GM23338 (cell line): ENCODE data around the gene ANO7. TPM values are rescaled to one million over a fixed set of nuclear protein-coding genes. Genes with fewer than 3 reads are reported as not detected.

Experiments
- ATAC-seq: fragments of 200-7000 bp; cut with Tn5 transposase; 3 replicates; pipeline ENCODE4 v1.9.1; 2020
- DNase-seq: peaks from one replicate; pipeline ENCODE4 v3.0.0-alpha.2; 2015; ENCODE audit warnings: low spot score
- H2AFZ ChIP-seq: fragments of 200-600 bp; sonication (generic); 2 replicates; pipeline ENCODE4 v1.8.0; 2016; ENCODE audit warnings: antibody characterized with exemption, mild to moderate bottlenecking, moderate library complexity
- H3F3A ChIP-seq: fragments of 200-600 bp; sonication (generic); replicated peaks from 2 replicates; pipeline ENCODE4 v1.8.0; 2017; ENCODE audit warnings: antibody characterized with exemption, mixed run types, low read depth
- H3K27ac ChIP-seq: fragments of 200-600 bp; sonication (generic); 2 replicates; pipeline ENCODE4 v1.6.1; 2016; ENCODE audit warnings: low read depth
- H3K27me3 ChIP-seq: fragments of 200-600 bp; sonication (generic); 2 replicates; pipeline ENCODE4 v1.8.0; 2016; ENCODE audit warnings: mild to moderate bottlenecking, mixed run types, moderate library complexity; ENCODE audit not compliant: insufficient read depth
- H3K36me3 ChIP-seq: fragments of 200-600 bp; sonication (generic); 2 replicates; pipeline ENCODE4 v1.8.0; 2016; ENCODE audit warnings: mild to moderate bottlenecking; ENCODE audit not compliant: insufficient read depth
- H3K4me1 ChIP-seq: fragments of 200-600 bp; sonication (generic); 2 replicates; pipeline ENCODE4 v1.8.0; 2016; ENCODE audit warnings: mild to moderate bottlenecking, moderate library complexity; ENCODE audit not compliant: insufficient read depth
- H3K4me2 ChIP-seq: fragments of 200-600 bp; sonication (generic); 2 replicates; pipeline ENCODE4 v1.7.1; 2017; ENCODE audit warnings: mixed run types
- H3K4me3 ChIP-seq: fragments of 200-600 bp; sonication (generic); 2 replicates; pipeline ENCODE4 v1.6.1; 2016; ENCODE audit warnings: mixed run types
- H3K79me2 ChIP-seq: fragments of 200-600 bp; sonication (generic); replicated peaks from 2 replicates; pipeline ENCODE4 v1.8.0; 2017; ENCODE audit warnings: mild to moderate bottlenecking; ENCODE audit not compliant: insufficient read depth
- H3K9me2 ChIP-seq: fragments of 200-600 bp; sonication (generic); 2 replicates; pipeline ENCODE4 v1.8.0; 2017; ENCODE audit not compliant: insufficient read depth
- H4K20me1 ChIP-seq: fragments of 200-600 bp; sonication (generic); replicated peaks from 2 replicates; pipeline ENCODE4 v1.8.0; 2017; ENCODE audit warnings: mild to moderate bottlenecking; ENCODE audit not compliant: insufficient read depth
- H3K27ac Mint-ChIP-seq: 2 replicates; pipeline ENCODE4 v1.8.0; 2020; ENCODE audit warnings: inconsistent platforms, mild to moderate bottlenecking, moderate library complexity, mixed read lengths
- H3K27me3 Mint-ChIP-seq: 3 replicates; pipeline ENCODE4 v1.8.0; 2022; ENCODE audit warnings: low read depth, mild to moderate bottlenecking, moderate library complexity, mixed read lengths, inconsistent platforms; ENCODE audit not compliant: insufficient read depth, poor library complexity
- H3K36me3 Mint-ChIP-seq: 3 replicates; pipeline ENCODE4 v1.8.0; 2021; ENCODE audit warnings: low read depth, mild to moderate bottlenecking, inconsistent platforms, moderate library complexity, mixed read lengths
- H3K4me1 Mint-ChIP-seq: 3 replicates; pipeline ENCODE4 v1.8.0; 2020; ENCODE audit warnings: mild to moderate bottlenecking, inconsistent platforms, mixed read lengths
- H3K4me3 Mint-ChIP-seq: 3 replicates; pipeline ENCODE4 v1.8.0; 2021; ENCODE audit warnings: moderate library complexity, mild to moderate bottlenecking, inconsistent platforms, mixed read lengths
- H3K9me3 Mint-ChIP-seq: 3 replicates; pipeline ENCODE4 v1.8.0; 2020; ENCODE audit warnings: moderate library complexity, mild to moderate bottlenecking, inconsistent platforms, mixed read lengths
- CTCF ChIP-seq, 2 experiments: fragments of 200-600 bp in 1 of 2; sonication (generic) in 1 of 2; conservative IDR thresholded peaks; 2 replicates each; pipeline versions ENCODE4 v1.5.1 to v1.6.1; 2016 to 2017; ENCODE audit warnings: antibody characterized with exemption in 2 of 2, low read depth in 2 of 2, mild to moderate bottlenecking in 2 of 2, moderate library complexity in 1 of 2
- POLR2AphosphoS5 ChIP-seq: IDR thresholded peaks from 2 replicates; pipeline ENCODE4 v1.6.1; 2016; ENCODE audit warnings: antibody characterized with exemption, low read depth
- REST ChIP-seq: IDR thresholded peaks from one replicate; pipeline ENCODE4 v1.6.1; 2018; ENCODE audit warnings: antibody characterized with exemption; ENCODE audit not compliant: unreplicated experiment
- ZNF331 ChIP-seq: fragments of 250-450 bp; sonication (Bioruptor Pico); IDR thresholded peaks from 2 replicates; pipeline ENCODE4 v1.5.0; 2020; ENCODE audit warnings: low read depth, mild to moderate bottlenecking, moderate library complexity
- ZNF462 ChIP-seq: fragments of 250-450 bp; sonication (Bioruptor Pico); IDR thresholded peaks from 2 replicates; pipeline ENCODE4 v1.5.0; 2020; ENCODE audit warnings: mild to moderate bottlenecking, moderate library complexity
- polyA plus RNA-seq: library from polyadenylated mRNA; unstranded; fragments of >200 nt; fragmentation: Nextera tagmentation; extraction: Ambion mirVana; gene quantifications from 2 replicates; pipeline ENCODE4 v1.2.1, GENCODE V29; 2016
- total RNA-seq: library from RNA; depleted of rRNA; stranded (reverse); fragments of >200 nt; shearing (Covaris generic); gene quantifications from 2 replicates; pipeline ENCODE4 v1.2.3, GENCODE V29; 2014

Gene ANO7
- total and polyA plus RNA-seq, 2 experiments from 2014 or later: 3.6 to 5.1 TPM

GRCh38 chr2:241218131-241219029 is 29.9 kb downstream of the ANO7 start:
- Mint-ChIP-seq H3K27me3 (peaks cover 14% of the 10 kb centered on the region), H3K4me3 (peak overlapping the region; percentile 92)
- peak overlapping the region; percentile 49; the same call in 1 of the 2 replicates for H2AFZ ChIP-seq

GRCh38 chr2:241219030-241219382 is 30.5 kb downstream of the ANO7 start:
- H4K20me1 ChIP-seq: peaks cover 4% of the 10 kb centered on the region; the same call in 1 of the 2 replicates
- no peak overlapping the region for H2AFZ ChIP-seq
- H3K27ac ChIP-seq: no peak overlapping the region
- no peaks in the 10 kb centered on the region for H3K9me2 ChIP-seq
- ATAC-seq (no peak), DNase-seq (no peak)
- H3K4me3 ChIP-seq: peak overlapping the region; percentile 58
- Mint-ChIP-seq H3K27ac (no peak overlapping the region), H3K36me3 (peaks cover 3% of the 10 kb centered on the region; the same call in 2 of the 3 replicates), H3K4me1 (peaks cover 31% of the 10 kb centered on the region), H3K4me3 (peak overlapping the region; percentile 92), H3K27me3 (peaks cover 16% of the 10 kb centered on the region), H3K9me3 (no peaks in the 10 kb centered on the region; the same call in 2 of the 3 replicates)
- peak overlapping the region; percentile 77 for H3K4me2 ChIP-seq
- peaks cover 5% of the 10 kb centered on the region; the same call in 1 of the 2 replicates for H3F3A ChIP-seq
- peaks cover 19% of the 10 kb centered on the region for H3K4me1 ChIP-seq
- no peaks in the 10 kb centered on the region for H3K36me3 ChIP-seq
- no peaks in the 10 kb centered on the region for H3K27me3 ChIP-seq
- peaks cover 23% of the 10 kb centered on the region for H3K79me2 ChIP-seq
- TF ChIP-seq ZNF462 (CRISPR knock-in tag): no peak
- no peak for TF ChIP-seq REST

More at GRCh38 chr2:241218131-241219029, 29.9 kb downstream of the ANO7 start:
- no peak overlapping the region for H3K27ac ChIP-seq
- peak overlapping the region; percentile 58 for H3K4me3 ChIP-seq
- TF ChIP-seq CTCF (conservative IDR thresholded peaks at IDR 0.05; ENCODE audit: low read depth in 2 of 2) (peak; percentile 29 to 45), ZNF331 (CRISPR knock-in tag) (no peak), POLR2AphosphoS5 (peak; percentile 6; the same call in 1 of the 2 replicates)
- Mint-ChIP-seq H3K36me3 (peaks cover 3% of the 10 kb centered on the region; the same call in 2 of the 3 replicates), H3K27ac (peak overlapping the region; percentile 80), H3K9me3 (no peaks in the 10 kb centered on the region; the same call in 2 of the 3 replicates), H3K4me1 (peaks cover 29% of the 10 kb centered on the region)
- peak overlapping the region; percentile 77 for H3K4me2 ChIP-seq
- H3K9me2 ChIP-seq: no peaks in the 10 kb centered on the region
- H4K20me1 ChIP-seq: peaks cover 4% of the 10 kb centered on the region; the same call in 1 of the 2 replicates
- H3F3A ChIP-seq: peaks cover 5% of the 10 kb centered on the region; the same call in 1 of the 2 replicates
- DNase-seq (peak; percentile 84), ATAC-seq (peak; percentile 21)
- no peaks in the 10 kb centered on the region for H3K27me3 ChIP-seq
- no peaks in the 10 kb centered on the region for H3K36me3 ChIP-seq
- H3K4me1 ChIP-seq: peaks cover 19% of the 10 kb centered on the region
- peaks cover 23% of the 10 kb centered on the region for H3K79me2 ChIP-seq
